HepG2 (cell line): Measurements from ENCODE around the gene DTYMK. TPM values are rescaled to one million over a fixed set of nuclear protein-coding genes. Genes with fewer than 3 reads are reported as not detected.

Experiments used
- AHDC1 ChIP-seq: sonication (generic); formaldehyde crosslinking; IDR thresholded peaks from 2 replicates; pipeline ENCODE4 v1.5.1; 2020; ENCODE audit warnings: mild to moderate bottlenecking, missing genetic modification reagents, borderline replicate concordance
- ARNTL ChIP-seq: sonication (generic); formaldehyde crosslinking; IDR thresholded peaks from 2 replicates; pipeline ENCODE4 v1.4.0; 2020; ENCODE audit warnings: mild to moderate bottlenecking, missing genetic modification reagents
- ETV6 ChIP-seq: sonication (generic); formaldehyde crosslinking; conservative IDR thresholded peaks from 2 replicates; pipeline ENCODE4 v1.4.0; 2020; ENCODE audit warnings: missing genetic modification reagents
- HNF4A ChIP-seq: sonication (generic); formaldehyde crosslinking; IDR thresholded peaks from 2 replicates; pipeline ENCODE4 v1.4.0; 2020; ENCODE audit warnings: missing genetic modification reagents
- KLF9 ChIP-seq: IDR thresholded peaks from 2 replicates; pipeline ENCODE4 v1.6.1; 2016; ENCODE audit warnings: low read depth
- MYPOP ChIP-seq: sonication (generic); formaldehyde crosslinking; IDR thresholded peaks from 2 replicates; pipeline ENCODE4 v1.8.1; 2023; ENCODE audit warnings: mild to moderate bottlenecking, moderate library complexity, missing genetic modification reagents
- TFDP1 ChIP-seq: IDR thresholded peaks from 2 replicates; pipeline ENCODE4 v1.6.1; 2016; ENCODE audit warnings: missing compliant biosample characterization, missing genetic modification reagents, borderline replicate concordance
- TMF1 ChIP-seq: sonication (generic); formaldehyde crosslinking; IDR thresholded peaks from 2 replicates; pipeline ENCODE4 v1.8.1; 2022; ENCODE audit warnings: low read depth, missing genetic modification reagents
- ZBTB38 ChIP-seq: sonication (generic); formaldehyde crosslinking; IDR thresholded peaks from 2 replicates; pipeline ENCODE4 v1.5.1; 2020; ENCODE audit warnings: mild to moderate bottlenecking, missing genetic modification reagents
- ZBTB42 ChIP-seq: sonication (generic); formaldehyde crosslinking; IDR thresholded peaks from 2 replicates; pipeline ENCODE4 v1.5.0; 2020; ENCODE audit warnings: mild to moderate bottlenecking, missing genetic modification reagents
- ZMYM4 ChIP-seq: sonication (generic); formaldehyde crosslinking; IDR thresholded peaks from 2 replicates; pipeline ENCODE4 v1.8.1; 2023; ENCODE audit warnings: mild to moderate bottlenecking, missing genetic modification reagents
- ZNF18 ChIP-seq: sonication (generic); formaldehyde crosslinking; IDR thresholded peaks from 2 replicates; pipeline ENCODE4 v1.8.0; 2022; ENCODE audit warnings: mild to moderate bottlenecking, missing genetic modification reagents; ENCODE audit not compliant: insufficient replicate concordance
- ZNF260 ChIP-seq: sonication (generic); formaldehyde crosslinking; IDR thresholded peaks from 2 replicates; pipeline ENCODE4 v1.4.0; 2020; ENCODE audit warnings: missing genetic modification reagents, low read depth, mild to moderate bottlenecking, borderline replicate concordance
- ZNF331 ChIP-seq: sonication (generic); formaldehyde crosslinking; IDR thresholded peaks from 2 replicates; pipeline ENCODE4 v1.4.0; 2020; ENCODE audit warnings: missing genetic modification reagents
- ZNF430 ChIP-seq: sonication (generic); formaldehyde crosslinking; IDR thresholded peaks from 2 replicates; pipeline ENCODE4 v1.9.0; 2021; ENCODE audit warnings: mild to moderate bottlenecking, missing genetic modification reagents
- ZNF644 ChIP-seq: IDR thresholded peaks from 2 replicates; pipeline ENCODE4 v1.6.1; 2016; ENCODE audit warnings: low read depth
- polyA plus RNA-seq, 8 experiments: library from polyadenylated mRNA; depleted of rRNA in 3 of 8; stranded (reverse) in 7 of 8; unstranded in 1 of 8; fragments of >200 nt; fragmentation: Illumina TruSeq in 4 of 8; extraction: Trizol in 4 of 8; gene quantifications; 2 replicates each; pipeline versions ENCODE4 v1.2.1 to v1.2.3, GENCODE V29; 2011 to 2016; ENCODE audit warnings: low read depth in 4 of 8, missing spikeins in 1 of 8, mixed read lengths in 1 of 8; ENCODE audit not compliant: insufficient read depth in 1 of 8
- total RNA-seq, 5 experiments: library from RNA; depleted of rRNA; stranded (reverse); fragments of >200 nt; fragmentation: Illumina TruSeq; extraction: Trizol; gene quantifications; 2 replicates each; pipeline ENCODE4 v1.2.3, GENCODE V29; 2016; ENCODE audit warnings: low read depth in 1 of 5

Gene DTYMK
- total and polyA plus RNA-seq, 2 of the 13 experiments (the other 11 are each of a cell fraction or from before 2014, with no cell fraction given): 57.5 to 134 TPM

GRCh38 chr2:241645056-241645914 is 41.3 kb downstream of the DTYMK start (continued):
- peak; percentile 60 for TF ChIP-seq ZNF18 (CRISPR knock-in tag)
- TF ChIP-seq ETV6: no peak
- 0 out of 2 replicates have a peak, but pooled peaks have one; percentile 38 for TF ChIP-seq ZNF644
- TF ChIP-seq ZBTB38: peak; percentile 96
- TF ChIP-seq ZNF430 (CRISPR knock-in tag): peak; percentile 95; the same call in 1 of the 2 replicates
- TF ChIP-seq ZNF331 (CRISPR knock-in tag): peak; percentile 54
- peak; percentile 92; the same call in 1 of the 2 replicates for TF ChIP-seq ZBTB42 (CRISPR knock-in tag)
- TF ChIP-seq ARNTL (CRISPR knock-in tag): peak; percentile 49; the same call in 1 of the 2 replicates
- peak; percentile 69; the same call in 1 of the 2 replicates for TF ChIP-seq ZMYM4
- peak; percentile 82 for TF ChIP-seq TMF1 (CRISPR knock-in tag)
- TF ChIP-seq KLF9: peak; percentile 55; the same call in 1 of the 2 replicates
- peak; percentile 91 for TF ChIP-seq HNF4A (CRISPR knock-in tag)
- no peak for TF ChIP-seq ZNF260 (CRISPR knock-in tag)
- peak; percentile 65 for TF ChIP-seq AHDC1
- peak; percentile 35; the same call in 1 of the 2 replicates for TF ChIP-seq TFDP1 (CRISPR knock-in tag)
- TF ChIP-seq MYPOP (CRISPR knock-in tag): 0 out of 2 replicates have a peak, but pooled peaks have one; percentile 62
